GM04503 (cell line): Measurements from ENCODE around the gene RASD2.

ENCODE experiments used
- DNase-seq: peaks from one replicate; pipeline ENCODE4 v3.0.0-alpha.2; 2012; ENCODE audit warnings: low read depth

RASD2 gene

GRCh38 chr22:35542157-35542938 lies 1.7 kb downstream of the RASD2 start:
- no peak for DNase-seq

GRCh38 chr22:35542939-35543516 lies 2.4 kb downstream of the RASD2 start:
- no peak for DNase-seq

- DNase-seq: no peak
Observed at GRCh38 chr22:35543702-35544101, 3.1 kb downstream of the RASD2 start.

GRCh38 chr22:35544189-35544588 lies 3.6 kb downstream of the RASD2 start:
- no peak for DNase-seq

- DNase-seq: no peak
Observed at GRCh38 chr22:35544827-35545226, 4.2 kb downstream of the RASD2 start.

GRCh38 chr22:35546886-35547285 lies 6.3 kb downstream of the RASD2 start:
- DNase-seq: no peak

- no peak for DNase-seq
Observed at GRCh38 chr22:35547987-35548721, 7.5 kb downstream of the RASD2 start.

GRCh38 chr22:35548722-35549112 lies 8.1 kb downstream of the RASD2 start:
- no peak for DNase-seq

- no peak for DNase-seq
Observed at GRCh38 chr22:35549328-35549727, 8.7 kb downstream of the RASD2 start.

- no peak for DNase-seq
Observed at GRCh38 chr22:35551549-35552177, 11.0 kb downstream of the RASD2 start.

GRCh38 chr22:35552196-35552842 lies 11.7 kb downstream of the RASD2 start:
- no peak for DNase-seq

- DNase-seq: no peak
Observed at GRCh38 chr22:35552846-35553245, 12.2 kb downstream of the RASD2 start.

GRCh38 chr22:35553341-35553740 lies 12.7 kb downstream of the RASD2 start:
- no peak for DNase-seq

- DNase-seq: no peak
Observed at GRCh38 chr22:35554297-35554845, 13.7 kb downstream of the RASD2 start.

GRCh38 chr22:35555483-35555890 lies 14.9 kb downstream of the RASD2 start:
- DNase-seq: no peak

- no peak for DNase-seq
Observed at GRCh38 chr22:35555946-35556547, 15.4 kb downstream of the RASD2 start.

- no peak for DNase-seq
Observed at GRCh38 chr22:35556666-35557065, 16.0 kb downstream of the RASD2 start.

GRCh38 chr22:35558031-35558430 lies 17.4 kb downstream of the RASD2 start:
- DNase-seq: no peak

GRCh38 chr22:35558719-35559118 lies 18.1 kb downstream of the RASD2 start:
- DNase-seq: no peak

- DNase-seq: no peak
Observed at GRCh38 chr22:35559354-35560005, 18.8 kb downstream of the RASD2 start.

- DNase-seq: no peak
Observed at GRCh38 chr22:35560366-35560765, 19.7 kb downstream of the RASD2 start.
